Body of pancreas (tissue), 4 donors: Measurements from ENCODE around the gene PRDM16.

ENCODE experiments used
- POLR2A ChIP-seq, 3 donors: fragments of 450-650 bp; IDR thresholded peaks; one replicate each; pipeline ENCODE4 v1.6.1; 2016; ENCODE audit warnings: antibody characterized with exemption in 3 of 3, mild to moderate bottlenecking in 2 of 3
- TF ChIP-seq, protein P1 (sequence below), 7 experiments: fragments of 450-650 bp in 4 of 7; fragments of 200-600 bp in 3 of 7; sonication (generic) in 3 of 7; IDR thresholded peaks; one replicate each; pipeline ENCODE4 v1.5.1; 2016 to 2019; ENCODE audit warnings: antibody characterized with exemption in 7 of 7

DNA sequence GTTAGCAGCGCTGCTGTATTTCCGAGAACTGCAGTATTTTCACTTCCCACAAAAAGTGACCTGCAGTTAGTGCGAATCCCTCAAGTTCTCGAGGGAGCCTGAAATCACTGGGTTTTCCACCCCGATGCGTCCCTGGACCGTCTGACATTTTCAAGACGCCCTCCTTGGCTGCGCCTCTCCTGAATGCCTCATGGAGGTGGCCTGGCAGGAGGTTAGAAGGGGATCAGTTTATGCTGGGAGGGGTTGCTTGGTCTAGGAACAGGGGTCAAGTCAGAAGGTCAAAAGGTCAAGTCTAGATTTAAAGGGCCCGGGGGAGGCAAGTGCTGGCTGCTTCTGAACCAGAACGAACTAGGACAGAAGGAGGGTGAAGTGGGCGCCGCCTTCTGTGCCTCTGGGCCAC, 176.8 kb downstream of the PRDM16 start:
- TF ChIP-seq, protein P1, sequence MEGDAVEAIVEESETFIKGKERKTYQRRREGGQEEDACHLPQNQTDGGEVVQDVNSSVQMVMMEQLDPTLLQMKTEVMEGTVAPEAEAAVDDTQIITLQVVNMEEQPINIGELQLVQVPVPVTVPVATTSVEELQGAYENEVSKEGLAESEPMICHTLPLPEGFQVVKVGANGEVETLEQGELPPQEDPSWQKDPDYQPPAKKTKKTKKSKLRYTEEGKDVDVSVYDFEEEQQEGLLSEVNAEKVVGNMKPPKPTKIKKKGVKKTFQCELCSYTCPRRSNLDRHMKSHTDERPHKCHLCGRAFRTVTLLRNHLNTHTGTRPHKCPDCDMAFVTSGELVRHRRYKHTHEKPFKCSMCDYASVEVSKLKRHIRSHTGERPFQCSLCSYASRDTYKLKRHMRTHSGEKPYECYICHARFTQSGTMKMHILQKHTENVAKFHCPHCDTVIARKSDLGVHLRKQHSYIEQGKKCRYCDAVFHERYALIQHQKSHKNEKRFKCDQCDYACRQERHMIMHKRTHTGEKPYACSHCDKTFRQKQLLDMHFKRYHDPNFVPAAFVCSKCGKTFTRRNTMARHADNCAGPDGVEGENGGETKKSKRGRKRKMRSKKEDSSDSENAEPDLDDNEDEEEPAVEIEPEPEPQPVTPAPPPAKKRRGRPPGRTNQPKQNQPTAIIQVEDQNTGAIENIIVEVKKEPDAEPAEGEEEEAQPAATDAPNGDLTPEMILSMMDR (IDR thresholded peaks at IDR 0.05): no peak
- TF ChIP-seq POLR2A (IDR thresholded peaks at IDR 0.05): no peak
